GM23338 (cell line): ENCODE results near the gene CDK14.

ENCODE experiments used
- POLR2AphosphoS5 ChIP-seq: IDR thresholded peaks from 2 replicates; pipeline ENCODE4 v1.6.1; 2016; ENCODE audit warnings: antibody characterized with exemption, low read depth
- REST ChIP-seq: IDR thresholded peaks from one replicate; pipeline ENCODE4 v1.6.1; 2018; ENCODE audit warnings: antibody characterized with exemption; ENCODE audit not compliant: unreplicated experiment

GRCh38 chr7:90948085-90948484 is 352.0 kb downstream of the CDK14 start:
- TF ChIP-seq REST = no peak
- TF ChIP-seq POLR2AphosphoS5 = no peak
